ENCODE results near the gene CNTNAP5.

- TF ChIP-seq CTCF (IDR thresholded peaks at IDR 0.05) (no peak), EZH2 (IDR thresholded peaks at IDR 0.05; ENCODE audit: borderline replicate concordance, insufficient read depth, low read depth, low read length, poor library complexity, severe bottlenecking) (no peak)
These were observed 232.0 kb downstream of the CNTNAP5 start for GRCh38 chr2:124257120-124257519.
